ENCODE measurements around the gene ATXN7. TPM values are rescaled to one million over a fixed set of nuclear protein-coding genes. Genes with fewer than 3 reads are reported as not detected.

ATXN7 gene
- total and polyA plus RNA-seq, 2 of the 13 experiments (the other 11 are each of a cell fraction or from before 2014, with no cell fraction given) = 13.8 to 20.0 TPM

DNA sequence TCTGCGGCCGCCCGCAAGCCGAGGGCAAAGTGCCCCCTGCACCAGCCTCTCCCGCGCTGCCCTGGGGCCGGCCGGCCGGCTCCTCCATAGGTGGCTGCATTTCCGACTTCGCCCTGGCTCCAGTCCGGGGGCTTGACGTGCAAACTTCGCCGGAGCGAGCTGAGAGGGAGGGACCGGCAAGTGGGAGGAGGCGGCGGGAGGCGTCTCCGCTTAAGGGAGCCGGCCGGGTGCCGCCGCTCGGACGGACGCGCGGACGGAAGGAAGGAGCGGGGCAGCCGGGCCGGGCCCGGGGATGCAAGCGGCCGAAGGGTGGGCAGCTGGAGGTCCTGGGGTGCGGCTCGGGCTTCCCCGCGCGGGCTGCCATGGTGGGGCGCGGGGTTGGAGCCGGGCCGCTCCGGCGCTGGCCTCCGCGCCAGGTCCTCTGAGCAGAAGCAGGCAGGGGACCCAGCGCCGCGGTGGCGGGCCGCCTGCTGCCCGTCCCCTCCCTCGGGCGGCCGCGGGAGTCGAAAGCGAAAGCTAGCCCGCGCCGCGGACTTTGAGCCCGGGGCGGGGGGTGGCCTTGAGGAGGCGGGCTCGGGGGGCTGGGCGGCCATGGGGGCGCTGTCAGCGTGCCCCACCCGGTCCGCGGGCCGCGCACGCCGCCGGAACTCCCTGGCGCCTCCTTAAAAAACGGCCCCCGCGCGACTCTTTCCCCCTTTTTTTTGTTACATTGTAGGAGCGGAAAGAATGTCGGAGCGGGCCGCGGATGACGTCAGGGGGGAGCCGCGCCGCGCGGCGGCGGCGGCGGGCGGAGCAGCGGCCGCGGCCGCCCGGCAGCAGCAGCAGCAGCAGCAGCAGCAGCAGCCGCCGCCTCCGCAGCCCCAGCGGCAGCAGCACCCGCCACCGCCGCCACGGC is 48.5 kb downstream of the ATXN7 start, which contains the start of gene SCAANT1 (continued):
- TF ChIP-seq KLF16 (CRISPR knock-in tag; IDR thresholded peaks at IDR 0.05) (no peak), ZNF782 (CRISPR knock-in tag; IDR thresholded peaks at IDR 0.05; ENCODE audit: borderline replicate concordance) (no peak; the same call in 1 of the 2 replicates), IRX3 (CRISPR knock-in tag; IDR thresholded peaks at IDR 0.05; ENCODE audit: borderline replicate concordance, low read depth) (no peak), ZMYM2 (CRISPR knock-in tag; IDR thresholded peaks at IDR 0.05) (no peak), YEATS4 (CRISPR knock-in tag; IDR thresholded peaks at IDR 0.05; ENCODE audit: borderline replicate concordance) (peak; percentile 50; the same call in 1 of the 2 replicates), HMG20A (CRISPR knock-in tag; IDR thresholded peaks at IDR 0.05; ENCODE audit: borderline replicate concordance) (no peak)
- TF ChIP-seq, protein P1, sequence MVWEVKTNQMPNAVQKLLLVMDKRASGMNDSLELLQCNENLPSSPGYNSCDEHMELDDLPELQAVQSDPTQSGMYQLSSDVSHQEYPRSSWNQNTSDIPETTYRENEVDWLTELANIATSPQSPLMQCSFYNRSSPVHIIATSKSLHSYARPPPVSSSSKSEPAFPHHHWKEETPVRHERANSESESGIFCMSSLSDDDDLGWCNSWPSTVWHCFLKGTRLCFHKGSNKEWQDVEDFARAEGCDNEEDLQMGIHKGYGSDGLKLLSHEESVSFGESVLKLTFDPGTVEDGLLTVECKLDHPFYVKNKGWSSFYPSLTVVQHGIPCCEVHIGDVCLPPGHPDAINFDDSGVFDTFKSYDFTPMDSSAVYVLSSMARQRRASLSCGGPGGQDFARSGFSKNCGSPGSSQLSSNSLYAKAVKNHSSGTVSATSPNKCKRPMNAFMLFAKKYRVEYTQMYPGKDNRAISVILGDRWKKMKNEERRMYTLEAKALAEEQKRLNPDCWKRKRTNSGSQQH (CRISPR knock-in tag; IDR thresholded peaks at IDR 0.05; ENCODE audit: low read depth) = peak; percentile 35; the same call in 1 of the 2 replicates
- TF ChIP-seq, protein P2, sequence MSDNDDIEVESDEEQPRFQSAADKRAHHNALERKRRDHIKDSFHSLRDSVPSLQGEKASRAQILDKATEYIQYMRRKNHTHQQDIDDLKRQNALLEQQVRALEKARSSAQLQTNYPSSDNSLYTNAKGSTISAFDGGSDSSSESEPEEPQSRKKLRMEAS (IDR thresholded peaks at IDR 0.05) = peak; percentile 50
- TF ChIP-seq, protein P3, sequence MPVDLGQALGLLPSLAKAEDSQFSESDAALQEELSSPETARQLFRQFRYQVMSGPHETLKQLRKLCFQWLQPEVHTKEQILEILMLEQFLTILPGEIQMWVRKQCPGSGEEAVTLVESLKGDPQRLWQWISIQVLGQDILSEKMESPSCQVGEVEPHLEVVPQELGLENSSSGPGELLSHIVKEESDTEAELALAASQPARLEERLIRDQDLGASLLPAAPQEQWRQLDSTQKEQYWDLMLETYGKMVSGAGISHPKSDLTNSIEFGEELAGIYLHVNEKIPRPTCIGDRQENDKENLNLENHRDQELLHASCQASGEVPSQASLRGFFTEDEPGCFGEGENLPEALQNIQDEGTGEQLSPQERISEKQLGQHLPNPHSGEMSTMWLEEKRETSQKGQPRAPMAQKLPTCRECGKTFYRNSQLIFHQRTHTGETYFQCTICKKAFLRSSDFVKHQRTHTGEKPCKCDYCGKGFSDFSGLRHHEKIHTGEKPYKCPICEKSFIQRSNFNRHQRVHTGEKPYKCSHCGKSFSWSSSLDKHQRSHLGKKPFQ (CRISPR knock-in tag; IDR thresholded peaks at IDR 0.05; ENCODE audit: insufficient replicate concordance) = no peak
- TF ChIP-seq, protein P4, sequence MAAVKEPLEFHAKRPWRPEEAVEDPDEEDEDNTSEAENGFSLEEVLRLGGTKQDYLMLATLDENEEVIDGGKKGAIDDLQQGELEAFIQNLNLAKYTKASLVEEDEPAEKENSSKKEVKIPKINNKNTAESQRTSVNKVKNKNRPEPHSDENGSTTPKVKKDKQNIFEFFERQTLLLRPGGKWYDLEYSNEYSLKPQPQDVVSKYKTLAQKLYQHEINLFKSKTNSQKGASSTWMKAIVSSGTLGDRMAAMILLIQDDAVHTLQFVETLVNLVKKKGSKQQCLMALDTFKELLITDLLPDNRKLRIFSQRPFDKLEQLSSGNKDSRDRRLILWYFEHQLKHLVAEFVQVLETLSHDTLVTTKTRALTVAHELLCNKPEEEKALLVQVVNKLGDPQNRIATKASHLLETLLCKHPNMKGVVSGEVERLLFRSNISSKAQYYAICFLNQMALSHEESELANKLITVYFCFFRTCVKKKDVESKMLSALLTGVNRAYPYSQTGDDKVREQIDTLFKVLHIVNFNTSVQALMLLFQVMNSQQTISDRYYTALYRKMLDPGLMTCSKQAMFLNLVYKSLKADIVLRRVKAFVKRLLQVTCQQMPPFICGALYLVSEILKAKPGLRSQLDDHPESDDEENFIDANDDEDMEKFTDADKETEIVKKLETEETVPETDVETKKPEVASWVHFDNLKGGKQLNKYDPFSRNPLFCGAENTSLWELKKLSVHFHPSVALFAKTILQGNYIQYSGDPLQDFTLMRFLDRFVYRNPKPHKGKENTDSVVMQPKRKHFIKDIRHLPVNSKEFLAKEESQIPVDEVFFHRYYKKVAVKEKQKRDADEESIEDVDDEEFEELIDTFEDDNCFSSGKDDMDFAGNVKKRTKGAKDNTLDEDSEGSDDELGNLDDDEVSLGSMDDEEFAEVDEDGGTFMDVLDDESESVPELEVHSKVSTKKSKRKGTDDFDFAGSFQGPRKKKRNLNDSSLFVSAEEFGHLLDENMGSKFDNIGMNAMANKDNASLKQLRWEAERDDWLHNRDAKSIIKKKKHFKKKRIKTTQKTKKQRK (IDR thresholded peaks at IDR 0.05; ENCODE audit: low read length) = no peak
- TF ChIP-seq, protein P5, sequence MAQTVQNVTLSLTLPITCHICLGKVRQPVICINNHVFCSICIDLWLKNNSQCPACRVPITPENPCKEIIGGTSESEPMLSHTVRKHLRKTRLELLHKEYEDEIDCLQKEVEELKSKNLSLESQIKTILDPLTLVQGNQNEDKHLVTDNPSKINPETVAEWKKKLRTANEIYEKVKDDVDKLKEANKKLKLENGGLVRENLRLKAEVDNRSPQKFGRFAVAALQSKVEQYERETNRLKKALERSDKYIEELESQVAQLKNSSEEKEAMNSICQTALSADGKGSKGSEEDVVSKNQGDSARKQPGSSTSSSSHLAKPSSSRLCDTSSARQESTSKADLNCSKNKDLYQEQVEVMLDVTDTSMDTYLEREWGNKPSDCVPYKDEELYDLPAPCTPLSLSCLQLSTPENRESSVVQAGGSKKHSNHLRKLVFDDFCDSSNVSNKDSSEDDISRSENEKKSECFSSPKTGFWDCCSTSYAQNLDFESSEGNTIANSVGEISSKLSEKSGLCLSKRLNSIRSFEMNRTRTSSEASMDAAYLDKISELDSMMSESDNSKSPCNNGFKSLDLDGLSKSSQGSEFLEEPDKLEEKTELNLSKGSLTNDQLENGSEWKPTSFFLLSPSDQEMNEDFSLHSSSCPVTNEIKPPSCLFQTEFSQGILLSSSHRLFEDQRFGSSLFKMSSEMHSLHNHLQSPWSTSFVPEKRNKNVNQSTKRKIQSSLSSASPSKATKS (CRISPR knock-in tag; IDR thresholded peaks at IDR 0.05) = no peak
- TF ChIP-seq, protein P6, sequence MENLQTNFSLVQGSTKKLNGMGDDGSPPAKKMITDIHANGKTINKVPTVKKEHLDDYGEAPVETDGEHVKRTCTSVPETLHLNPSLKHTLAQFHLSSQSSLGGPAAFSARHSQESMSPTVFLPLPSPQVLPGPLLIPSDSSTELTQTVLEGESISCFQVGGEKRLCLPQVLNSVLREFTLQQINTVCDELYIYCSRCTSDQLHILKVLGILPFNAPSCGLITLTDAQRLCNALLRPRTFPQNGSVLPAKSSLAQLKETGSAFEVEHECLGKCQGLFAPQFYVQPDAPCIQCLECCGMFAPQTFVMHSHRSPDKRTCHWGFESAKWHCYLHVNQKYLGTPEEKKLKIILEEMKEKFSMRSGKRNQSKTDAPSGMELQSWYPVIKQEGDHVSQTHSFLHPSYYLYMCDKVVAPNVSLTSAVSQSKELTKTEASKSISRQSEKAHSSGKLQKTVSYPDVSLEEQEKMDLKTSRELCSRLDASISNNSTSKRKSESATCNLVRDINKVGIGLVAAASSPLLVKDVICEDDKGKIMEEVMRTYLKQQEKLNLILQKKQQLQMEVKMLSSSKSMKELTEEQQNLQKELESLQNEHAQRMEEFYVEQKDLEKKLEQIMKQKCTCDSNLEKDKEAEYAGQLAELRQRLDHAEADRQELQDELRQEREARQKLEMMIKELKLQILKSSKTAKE (CRISPR knock-in tag; IDR thresholded peaks at IDR 0.05; ENCODE audit: borderline replicate concordance) = no peak
- TF ChIP-seq, protein P7, sequence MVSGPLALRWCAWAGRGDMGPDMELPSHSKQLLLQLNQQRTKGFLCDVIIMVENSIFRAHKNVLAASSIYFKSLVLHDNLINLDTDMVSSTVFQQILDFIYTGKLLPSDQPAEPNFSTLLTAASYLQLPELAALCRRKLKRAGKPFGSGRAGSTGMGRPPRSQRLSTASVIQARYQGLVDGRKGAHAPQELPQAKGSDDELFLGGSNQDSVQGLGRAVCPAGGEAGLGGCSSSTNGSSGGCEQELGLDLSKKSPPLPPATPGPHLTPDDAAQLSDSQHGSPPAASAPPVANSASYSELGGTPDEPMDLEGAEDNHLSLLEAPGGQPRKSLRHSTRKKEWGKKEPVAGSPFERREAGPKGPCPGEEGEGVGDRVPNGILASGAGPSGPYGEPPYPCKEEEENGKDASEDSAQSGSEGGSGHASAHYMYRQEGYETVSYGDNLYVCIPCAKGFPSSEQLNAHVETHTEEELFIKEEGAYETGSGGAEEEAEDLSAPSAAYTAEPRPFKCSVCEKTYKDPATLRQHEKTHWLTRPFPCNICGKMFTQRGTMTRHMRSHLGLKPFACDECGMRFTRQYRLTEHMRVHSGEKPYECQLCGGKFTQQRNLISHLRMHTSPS (CRISPR knock-in tag; IDR thresholded peaks at IDR 0.05; ENCODE audit: low read depth) = peak; percentile 61; the same call in 1 of the 2 replicates

Data from HepG2 (cell line).